ENCODE measurements around the gene PLCL2. TPM values are rescaled to one million over a fixed set of nuclear protein-coding genes. Genes with fewer than 3 reads are reported as not detected.
A peak's percentile ranks its signal among the peaks of the same experiment; 100 is the strongest.

PLCL2 gene
- total RNA-seq, 3 donors from 2014 or later (not counting 1 experiment from before 2014, with no cell fraction given) = 71.5 to 94.9 (median 84.7) TPM

DNA sequence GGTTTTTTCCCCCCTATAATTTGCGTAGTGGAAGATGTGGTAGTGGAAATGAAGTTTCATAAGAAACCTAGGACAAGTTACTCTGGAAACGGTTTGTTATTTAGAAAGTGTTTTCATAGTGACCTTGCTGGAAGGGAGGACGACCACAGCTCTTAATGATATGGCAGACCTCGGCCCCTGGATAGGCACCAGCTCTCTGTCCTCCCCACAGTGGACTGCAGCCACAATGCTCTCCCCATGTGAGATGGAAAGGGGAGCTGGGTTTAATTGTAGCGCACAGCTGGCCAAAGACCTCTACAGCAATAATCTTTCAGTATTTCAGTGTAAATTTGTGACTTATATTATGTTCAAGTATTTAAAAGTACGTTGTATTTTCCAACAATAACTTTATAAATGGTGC, 151.2 kb downstream of the PLCL2 start:
- H3K9me3 ChIP-seq (ENCODE audit: control insufficient read depth, insufficient read depth, low read length) = no peaks in the 10 kb centered on the region
- TF ChIP-seq, protein P1, sequence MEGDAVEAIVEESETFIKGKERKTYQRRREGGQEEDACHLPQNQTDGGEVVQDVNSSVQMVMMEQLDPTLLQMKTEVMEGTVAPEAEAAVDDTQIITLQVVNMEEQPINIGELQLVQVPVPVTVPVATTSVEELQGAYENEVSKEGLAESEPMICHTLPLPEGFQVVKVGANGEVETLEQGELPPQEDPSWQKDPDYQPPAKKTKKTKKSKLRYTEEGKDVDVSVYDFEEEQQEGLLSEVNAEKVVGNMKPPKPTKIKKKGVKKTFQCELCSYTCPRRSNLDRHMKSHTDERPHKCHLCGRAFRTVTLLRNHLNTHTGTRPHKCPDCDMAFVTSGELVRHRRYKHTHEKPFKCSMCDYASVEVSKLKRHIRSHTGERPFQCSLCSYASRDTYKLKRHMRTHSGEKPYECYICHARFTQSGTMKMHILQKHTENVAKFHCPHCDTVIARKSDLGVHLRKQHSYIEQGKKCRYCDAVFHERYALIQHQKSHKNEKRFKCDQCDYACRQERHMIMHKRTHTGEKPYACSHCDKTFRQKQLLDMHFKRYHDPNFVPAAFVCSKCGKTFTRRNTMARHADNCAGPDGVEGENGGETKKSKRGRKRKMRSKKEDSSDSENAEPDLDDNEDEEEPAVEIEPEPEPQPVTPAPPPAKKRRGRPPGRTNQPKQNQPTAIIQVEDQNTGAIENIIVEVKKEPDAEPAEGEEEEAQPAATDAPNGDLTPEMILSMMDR (IDR thresholded peaks at IDR 0.05) = no peak
- intact Hi-C loops (cut with micrococcal nuclease) = no loop called here
- Mint-ChIP-seq H3K36me3 (no peaks in the 10 kb centered on the region), H3K4me3 (no peak overlapping the region), H3K27me3 (ENCODE audit: low read depth in 2 of 2) (no peaks in the 10 kb centered on the region), H3K27ac (peak overlapping the region; percentile 32 to 76), H3K4me1 (peaks cover 66 to 67% of the 10 kb centered on the region in 2 donors), H3K9me3 (no peaks in the 10 kb centered on the region)
- no peaks in the 10 kb centered on the region for H3K27me3 ChIP-seq (ENCODE audit: control insufficient read depth, insufficient read depth, low read length)
- peaks cover 7% of the 10 kb centered on the region for H3K36me3 ChIP-seq (ENCODE audit: control insufficient read depth, insufficient read depth, low read length)
- no peak overlapping the region for H3K4me3 ChIP-seq (ENCODE audit: low read length)
- ATAC-seq (no peak), DNase-seq (no peak)
- H3K4me1 ChIP-seq (ENCODE audit: control insufficient read depth, insufficient read depth, low read length) = peaks cover 14% of the 10 kb centered on the region
- no peak overlapping the region for H3K27ac ChIP-seq (ENCODE audit: low read length)
- 94% methylated on average over 3 of the region's 6 CpGs for WGBS (ENCODE audit: insufficient coverage)

DNA sequence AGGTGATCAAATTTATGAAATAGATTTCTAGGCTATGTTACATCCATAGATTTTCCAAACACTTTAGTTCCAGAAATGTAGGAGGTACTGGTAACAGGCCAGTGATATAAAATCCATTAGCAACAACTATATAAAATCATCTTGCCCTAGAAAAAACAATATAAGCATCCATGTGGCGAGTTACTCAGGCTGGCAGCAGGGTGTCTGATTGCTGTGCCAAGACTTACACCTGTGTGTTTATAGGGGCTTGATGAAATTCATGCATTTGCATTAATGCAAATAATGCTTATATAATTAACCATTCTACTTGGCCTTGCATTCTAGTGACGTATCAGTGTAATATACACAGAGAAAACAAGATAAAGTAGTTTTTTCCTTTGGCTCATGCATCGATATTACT, 153.4 kb downstream of the PLCL2 start:
- Histone ChIP-seq H3K4me1 (ENCODE audit: control insufficient read depth, insufficient read depth, low read length) (peaks cover 12% of the 10 kb centered on the region), H3K27me3 (ENCODE audit: control insufficient read depth, insufficient read depth, low read length) (no peaks in the 10 kb centered on the region), H3K4me3 (ENCODE audit: low read length) (no peak overlapping the region), H3K9me3 (ENCODE audit: control insufficient read depth, insufficient read depth, low read length) (no peaks in the 10 kb centered on the region), H3K36me3 (ENCODE audit: control insufficient read depth, insufficient read depth, low read length) (peaks cover 11% of the 10 kb centered on the region), H3K27ac (ENCODE audit: low read length) (no peak overlapping the region)
- ATAC-seq (no peak), DNase-seq (no peak)
- Mint-ChIP-seq H3K9me3 (no peaks in the 10 kb centered on the region), H3K36me3 (no peaks in the 10 kb centered on the region), H3K27ac (no peak overlapping the region), H3K4me1 (peaks cover 50 to 55% of the 10 kb centered on the region in 2 donors), H3K4me3 (no peak overlapping the region), H3K27me3 (ENCODE audit: low read depth in 2 of 2) (no peaks in the 10 kb centered on the region)
- TF ChIP-seq, protein P1 (IDR thresholded peaks at IDR 0.05) = no peak
- WGBS (ENCODE audit: insufficient coverage) = no CpG with 5 or more reads among the region's 3 CpGs
- intact Hi-C loops (cut with micrococcal nuclease) = no loop called here

DNA sequence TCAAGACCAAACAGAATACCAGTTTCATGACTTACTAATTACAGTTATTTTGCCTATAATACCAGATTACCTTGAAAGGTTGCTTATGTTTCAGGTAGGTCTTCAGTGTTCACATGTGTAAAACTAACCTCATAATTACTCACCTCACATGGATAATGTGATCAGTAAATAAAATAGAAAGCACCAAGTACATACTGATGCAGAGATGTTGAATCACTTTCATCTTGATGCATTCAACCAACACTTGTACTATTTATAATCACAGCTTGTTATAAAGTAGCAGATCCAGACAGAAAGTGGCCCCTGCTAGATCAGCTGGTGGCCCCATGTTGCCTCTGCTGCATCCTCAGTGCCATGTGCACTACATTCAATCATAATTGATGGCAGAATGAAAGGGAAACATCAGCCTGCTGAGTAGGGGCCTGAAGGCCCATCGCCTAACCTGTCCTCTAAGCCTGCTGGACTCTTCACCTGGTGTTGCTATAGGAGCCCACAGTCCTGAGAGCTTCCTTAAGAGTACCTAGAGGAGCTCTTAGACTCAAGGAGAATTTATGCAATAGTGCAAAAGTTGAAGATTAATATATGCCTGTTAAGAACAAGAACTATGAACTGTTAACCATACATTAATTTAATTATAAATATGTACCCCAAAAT, 154.3 kb downstream of the PLCL2 start:
- Mint-ChIP-seq H3K27ac (peak overlapping the region; percentile 79 to 86), H3K4me1 (peaks cover 46 to 51% of the 10 kb centered on the region in 2 donors), H3K36me3 (peaks cover 6% of the 10 kb centered on the region), H3K9me3 (no peaks in the 10 kb centered on the region), H3K4me3 (no peak overlapping the region), H3K27me3 (ENCODE audit: low read depth in 2 of 2) (no peaks in the 10 kb centered on the region)
- Histone ChIP-seq H3K27ac (ENCODE audit: low read length) (no peak overlapping the region), H3K4me1 (ENCODE audit: control insufficient read depth, insufficient read depth, low read length) (peaks cover 9% of the 10 kb centered on the region), H3K4me3 (ENCODE audit: low read length) (no peak overlapping the region), H3K36me3 (ENCODE audit: control insufficient read depth, insufficient read depth, low read length) (peaks cover 20% of the 10 kb centered on the region), H3K27me3 (ENCODE audit: control insufficient read depth, insufficient read depth, low read length) (no peaks in the 10 kb centered on the region), H3K9me3 (ENCODE audit: control insufficient read depth, insufficient read depth, low read length) (no peaks in the 10 kb centered on the region)
- DNase-seq (no peak), ATAC-seq (peak; percentile 38 to 49 (median 43))
- intact Hi-C loops (cut with micrococcal nuclease) = loop anchor here (1.0 kb wide), 1 partner anchor 16 kb away; no protein-coding TSS in a partner anchor
- TF ChIP-seq, protein P1 (IDR thresholded peaks at IDR 0.05) = no peak
- WGBS (ENCODE audit: insufficient coverage) = 100% methylated on average over 1 of the region's 1 CpG
